SK-N-SH (cell line): Measurements from ENCODE around the gene UBTD1.

Experiments used
- EP300 ChIP-seq, 2 experiments: IDR thresholded peaks; 2 replicates each; pipeline versions ENCODE4 v1.4.0 to v1.6.1; 2012; ENCODE audit warnings: borderline replicate concordance in 1 of 2, low read depth in 1 of 2, low read length in 1 of 2
- EZH2phosphoT487 ChIP-seq: fragments of 200-600 bp; sonication (generic); IDR thresholded peaks from 2 replicates; pipeline ENCODE4 v1.6.1; 2017; ENCODE audit warnings: low read depth, mixed run types, mild to moderate bottlenecking, antibody characterized with exemption, moderate library complexity, borderline replicate concordance
- NFIC ChIP-seq: IDR thresholded peaks from 2 replicates; pipeline ENCODE4 v1.4.0; 2012; ENCODE audit warnings: borderline replicate concordance
- POLR2AphosphoS5 ChIP-seq: IDR thresholded peaks from 2 replicates; pipeline ENCODE4 v1.6.1; 2012; ENCODE audit warnings: low read depth, low read length
- RCOR1 ChIP-seq: fragments of 150-350 bp; IDR thresholded peaks from 2 replicates; pipeline ENCODE4 v1.6.1; 2017; ENCODE audit warnings: antibody characterized with exemption, low read length
- SMC3 ChIP-seq: IDR thresholded peaks from 2 replicates; pipeline ENCODE4 v1.6.1; 2012; ENCODE audit warnings: low read depth, low read length, improper control_type of control experiment
- YY1 ChIP-seq: IDR thresholded peaks from 2 replicates; pipeline ENCODE4 v1.4.0; 2012; ENCODE audit warnings: low read depth, mild to moderate bottlenecking
- TF ChIP-seq, protein P1 (sequence below): IDR thresholded peaks from 2 replicates; pipeline ENCODE4 v1.4.0; 2012; ENCODE audit warnings: low read depth, borderline replicate concordance
- TF ChIP-seq, protein P2 (sequence below): fragments of 200-600 bp; sonication (generic); IDR thresholded peaks from 2 replicates; pipeline ENCODE4 v1.6.1; 2017; ENCODE audit warnings: antibody characterized with exemption, mild to moderate bottlenecking, moderate library complexity

DNA sequence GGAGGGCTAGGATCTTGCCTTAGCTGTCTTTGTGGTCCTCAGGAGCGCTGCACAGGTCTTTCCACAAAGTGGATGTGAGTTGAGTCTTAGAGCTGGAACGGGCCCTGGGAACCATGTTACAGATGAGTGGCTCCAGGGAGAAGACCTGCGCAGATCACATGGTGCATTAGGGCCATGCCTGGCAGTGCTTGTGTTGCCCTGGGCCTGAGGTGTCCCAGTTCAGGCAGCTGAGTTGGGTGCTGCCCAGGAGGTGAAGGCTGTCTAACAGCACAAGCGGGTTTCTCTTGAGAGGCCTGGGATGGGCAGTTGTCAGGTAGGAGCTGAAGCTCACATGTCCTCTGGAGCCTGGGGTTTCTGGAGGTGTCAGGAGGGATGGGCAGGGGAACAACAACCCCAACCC lies 40.1 kb downstream of the UBTD1 start:
- TF ChIP-seq EZH2phosphoT487 = no peak
- TF ChIP-seq, protein P1, sequence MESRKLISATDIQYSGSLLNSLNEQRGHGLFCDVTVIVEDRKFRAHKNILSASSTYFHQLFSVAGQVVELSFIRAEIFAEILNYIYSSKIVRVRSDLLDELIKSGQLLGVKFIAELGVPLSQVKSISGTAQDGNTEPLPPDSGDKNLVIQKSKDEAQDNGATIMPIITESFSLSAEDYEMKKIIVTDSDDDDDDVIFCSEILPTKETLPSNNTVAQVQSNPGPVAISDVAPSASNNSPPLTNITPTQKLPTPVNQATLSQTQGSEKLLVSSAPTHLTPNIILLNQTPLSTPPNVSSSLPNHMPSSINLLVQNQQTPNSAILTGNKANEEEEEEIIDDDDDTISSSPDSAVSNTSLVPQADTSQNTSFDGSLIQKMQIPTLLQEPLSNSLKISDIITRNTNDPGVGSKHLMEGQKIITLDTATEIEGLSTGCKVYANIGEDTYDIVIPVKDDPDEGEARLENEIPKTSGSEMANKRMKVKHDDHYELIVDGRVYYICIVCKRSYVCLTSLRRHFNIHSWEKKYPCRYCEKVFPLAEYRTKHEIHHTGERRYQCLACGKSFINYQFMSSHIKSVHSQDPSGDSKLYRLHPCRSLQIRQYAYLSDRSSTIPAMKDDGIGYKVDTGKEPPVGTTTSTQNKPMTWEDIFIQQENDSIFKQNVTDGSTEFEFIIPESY = no peak
- TF ChIP-seq SMC3 = no peak
- TF ChIP-seq, protein P2, sequence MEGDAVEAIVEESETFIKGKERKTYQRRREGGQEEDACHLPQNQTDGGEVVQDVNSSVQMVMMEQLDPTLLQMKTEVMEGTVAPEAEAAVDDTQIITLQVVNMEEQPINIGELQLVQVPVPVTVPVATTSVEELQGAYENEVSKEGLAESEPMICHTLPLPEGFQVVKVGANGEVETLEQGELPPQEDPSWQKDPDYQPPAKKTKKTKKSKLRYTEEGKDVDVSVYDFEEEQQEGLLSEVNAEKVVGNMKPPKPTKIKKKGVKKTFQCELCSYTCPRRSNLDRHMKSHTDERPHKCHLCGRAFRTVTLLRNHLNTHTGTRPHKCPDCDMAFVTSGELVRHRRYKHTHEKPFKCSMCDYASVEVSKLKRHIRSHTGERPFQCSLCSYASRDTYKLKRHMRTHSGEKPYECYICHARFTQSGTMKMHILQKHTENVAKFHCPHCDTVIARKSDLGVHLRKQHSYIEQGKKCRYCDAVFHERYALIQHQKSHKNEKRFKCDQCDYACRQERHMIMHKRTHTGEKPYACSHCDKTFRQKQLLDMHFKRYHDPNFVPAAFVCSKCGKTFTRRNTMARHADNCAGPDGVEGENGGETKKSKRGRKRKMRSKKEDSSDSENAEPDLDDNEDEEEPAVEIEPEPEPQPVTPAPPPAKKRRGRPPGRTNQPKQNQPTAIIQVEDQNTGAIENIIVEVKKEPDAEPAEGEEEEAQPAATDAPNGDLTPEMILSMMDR = no peak
- TF ChIP-seq POLR2AphosphoS5 = no peak
- no peak for TF ChIP-seq YY1
- no peak for TF ChIP-seq NFIC
- TF ChIP-seq EP300 (IDR thresholded peaks at IDR 0.05; ENCODE audit: borderline replicate concordance in 1 of 2, low read depth in 1 of 2, low read length in 1 of 2) = no peak
- TF ChIP-seq RCOR1 = no peak
